GM20000 (cell line): ENCODE measurements around the gene LGALS4.
A peak's percentile ranks its signal among the peaks of the same experiment; 100 is the strongest.
"Not testable (repeated sequence)": the region's sequence is repeated elsewhere in the genome, so short reads cannot be mapped to it uniquely, and the experiment has no call there.

Source experiments
- DNase-seq: peaks from one replicate; pipeline ENCODE4 v3.0.0; 2012; ENCODE audit warnings: low spot score
- TF ChIP-seq, protein P1 (sequence below): IDR thresholded peaks from 2 replicates; pipeline ENCODE4 v1.5.1; 2012; ENCODE audit warnings: mild to moderate bottlenecking, control low read depth; ENCODE audit errors: extremely low read depth, missing control alignments

LGALS4 gene

DNA sequence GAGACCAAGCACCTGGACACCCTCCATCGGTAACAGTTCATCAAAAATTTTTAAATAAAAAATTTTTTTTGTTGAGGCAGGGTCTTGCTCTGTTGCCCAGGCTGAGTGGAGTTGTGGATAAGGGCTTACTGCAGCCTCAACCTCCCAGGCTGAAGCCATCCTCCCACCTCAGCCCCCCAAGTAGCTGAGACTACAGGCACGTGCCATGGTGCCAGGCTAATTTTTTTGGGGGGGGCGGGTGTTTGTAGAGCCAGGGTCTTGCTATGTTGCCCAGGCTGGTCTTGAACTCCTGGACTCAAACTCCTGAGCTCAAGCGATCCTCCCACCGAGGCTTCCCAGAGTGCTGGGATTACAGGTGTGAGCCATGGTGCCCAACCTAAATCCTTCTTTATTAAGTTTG lies 19.1 kb downstream of the LGALS4 start:
- TF ChIP-seq, protein P1, sequence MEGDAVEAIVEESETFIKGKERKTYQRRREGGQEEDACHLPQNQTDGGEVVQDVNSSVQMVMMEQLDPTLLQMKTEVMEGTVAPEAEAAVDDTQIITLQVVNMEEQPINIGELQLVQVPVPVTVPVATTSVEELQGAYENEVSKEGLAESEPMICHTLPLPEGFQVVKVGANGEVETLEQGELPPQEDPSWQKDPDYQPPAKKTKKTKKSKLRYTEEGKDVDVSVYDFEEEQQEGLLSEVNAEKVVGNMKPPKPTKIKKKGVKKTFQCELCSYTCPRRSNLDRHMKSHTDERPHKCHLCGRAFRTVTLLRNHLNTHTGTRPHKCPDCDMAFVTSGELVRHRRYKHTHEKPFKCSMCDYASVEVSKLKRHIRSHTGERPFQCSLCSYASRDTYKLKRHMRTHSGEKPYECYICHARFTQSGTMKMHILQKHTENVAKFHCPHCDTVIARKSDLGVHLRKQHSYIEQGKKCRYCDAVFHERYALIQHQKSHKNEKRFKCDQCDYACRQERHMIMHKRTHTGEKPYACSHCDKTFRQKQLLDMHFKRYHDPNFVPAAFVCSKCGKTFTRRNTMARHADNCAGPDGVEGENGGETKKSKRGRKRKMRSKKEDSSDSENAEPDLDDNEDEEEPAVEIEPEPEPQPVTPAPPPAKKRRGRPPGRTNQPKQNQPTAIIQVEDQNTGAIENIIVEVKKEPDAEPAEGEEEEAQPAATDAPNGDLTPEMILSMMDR, result no peak
- no peak for DNase-seq

DNA sequence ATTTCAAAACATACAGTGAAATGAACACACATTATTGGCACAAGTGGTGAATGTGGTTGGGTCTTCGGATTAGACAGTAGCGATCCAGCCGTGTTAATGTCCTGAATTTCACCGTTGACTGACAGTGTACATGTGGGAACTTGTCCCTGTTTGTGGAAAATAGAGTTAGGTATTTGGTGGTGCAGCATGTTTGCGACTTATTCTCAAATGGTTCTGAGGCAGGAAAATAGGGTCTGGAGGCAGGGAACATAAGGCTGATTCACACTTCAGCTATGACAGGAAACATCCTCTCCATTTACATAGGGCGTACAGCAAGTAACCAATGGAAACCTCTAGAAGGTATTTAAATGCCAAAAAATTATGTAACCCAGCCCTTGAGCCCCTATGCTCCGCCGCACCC lies 19.6 kb downstream of the LGALS4 start:
- no peak for DNase-seq

DNA sequence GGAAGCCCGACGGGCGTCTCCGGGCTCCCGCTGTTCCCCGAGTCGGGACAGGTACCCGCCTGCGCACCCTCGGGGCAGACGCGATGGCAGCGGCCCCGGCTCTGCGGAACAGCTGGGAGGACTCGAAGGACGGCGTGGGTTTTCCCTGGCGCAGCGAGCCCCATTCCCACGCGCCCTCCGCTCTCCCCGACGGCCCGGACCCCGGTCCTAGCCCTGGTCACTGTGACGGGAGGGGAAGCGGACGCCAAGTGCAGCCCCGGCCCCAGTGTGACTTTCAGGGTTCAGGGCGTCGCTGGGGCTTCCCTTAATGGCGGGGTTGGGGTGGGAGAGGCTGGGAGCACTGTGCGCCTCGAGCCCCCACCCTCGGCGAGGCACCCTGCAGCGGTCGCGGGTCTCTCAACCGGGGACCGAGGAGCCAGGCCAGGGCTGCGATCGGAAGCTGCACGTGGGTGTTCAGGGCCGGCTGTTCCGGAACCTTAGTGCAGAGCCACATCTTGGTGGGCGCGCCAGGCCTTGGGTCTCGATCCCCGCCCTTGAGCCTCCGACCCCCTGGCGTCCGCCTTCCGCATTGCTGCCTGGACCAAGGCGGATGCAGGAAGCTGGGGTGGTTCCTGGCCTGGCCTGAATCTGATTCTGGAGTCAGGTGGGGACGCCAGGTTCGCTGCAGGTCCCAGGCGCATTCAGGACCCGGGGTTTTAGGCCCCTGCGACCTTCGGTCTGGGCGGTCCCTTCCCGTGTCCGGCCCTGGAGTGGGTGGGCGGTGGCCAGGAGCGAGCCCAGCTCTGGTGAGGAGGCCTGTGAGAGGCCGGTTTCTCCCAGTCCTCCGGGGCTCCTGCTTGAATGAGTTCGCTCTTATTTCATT lies 20.3 kb downstream of the LGALS4 start:
- TF ChIP-seq, protein P1, result no peak
- DNase-seq, result peak; percentile 77

More for the DNA sequence above, 19.6 kb downstream of the LGALS4 start:
- TF ChIP-seq, protein P1, result no peak

DNA sequence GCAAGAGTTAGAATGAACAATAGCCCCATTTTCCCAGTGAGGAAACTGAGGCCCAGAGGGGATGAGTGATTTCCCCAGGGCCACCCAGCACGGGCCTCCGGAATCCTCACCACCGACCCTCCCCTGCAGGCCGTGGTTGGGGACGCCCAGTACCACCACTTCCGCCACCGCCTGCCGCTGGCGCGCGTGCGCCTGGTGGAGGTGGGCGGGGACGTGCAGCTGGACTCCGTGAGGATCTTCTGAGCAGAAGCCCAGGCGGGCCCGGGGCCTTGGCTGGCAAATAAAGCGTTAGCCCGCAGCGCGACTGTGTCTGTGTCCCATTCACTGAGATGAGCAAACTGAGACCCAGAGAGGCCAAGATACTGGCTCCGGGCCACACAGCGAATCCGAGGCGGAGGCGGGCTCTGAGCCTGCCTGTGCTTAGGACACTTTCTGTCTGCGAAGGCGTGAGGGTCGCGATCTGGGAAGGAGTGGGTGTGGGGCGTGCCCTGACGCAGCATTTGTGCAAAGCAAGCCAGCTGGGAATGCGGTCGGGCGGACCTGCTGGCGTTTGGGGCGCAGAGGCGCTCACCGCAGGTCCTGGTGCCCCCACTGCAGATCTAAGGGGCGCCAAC lies 21.2 kb downstream of the LGALS4 start:
- not testable (repeated sequence) for DNase-seq

DNA sequence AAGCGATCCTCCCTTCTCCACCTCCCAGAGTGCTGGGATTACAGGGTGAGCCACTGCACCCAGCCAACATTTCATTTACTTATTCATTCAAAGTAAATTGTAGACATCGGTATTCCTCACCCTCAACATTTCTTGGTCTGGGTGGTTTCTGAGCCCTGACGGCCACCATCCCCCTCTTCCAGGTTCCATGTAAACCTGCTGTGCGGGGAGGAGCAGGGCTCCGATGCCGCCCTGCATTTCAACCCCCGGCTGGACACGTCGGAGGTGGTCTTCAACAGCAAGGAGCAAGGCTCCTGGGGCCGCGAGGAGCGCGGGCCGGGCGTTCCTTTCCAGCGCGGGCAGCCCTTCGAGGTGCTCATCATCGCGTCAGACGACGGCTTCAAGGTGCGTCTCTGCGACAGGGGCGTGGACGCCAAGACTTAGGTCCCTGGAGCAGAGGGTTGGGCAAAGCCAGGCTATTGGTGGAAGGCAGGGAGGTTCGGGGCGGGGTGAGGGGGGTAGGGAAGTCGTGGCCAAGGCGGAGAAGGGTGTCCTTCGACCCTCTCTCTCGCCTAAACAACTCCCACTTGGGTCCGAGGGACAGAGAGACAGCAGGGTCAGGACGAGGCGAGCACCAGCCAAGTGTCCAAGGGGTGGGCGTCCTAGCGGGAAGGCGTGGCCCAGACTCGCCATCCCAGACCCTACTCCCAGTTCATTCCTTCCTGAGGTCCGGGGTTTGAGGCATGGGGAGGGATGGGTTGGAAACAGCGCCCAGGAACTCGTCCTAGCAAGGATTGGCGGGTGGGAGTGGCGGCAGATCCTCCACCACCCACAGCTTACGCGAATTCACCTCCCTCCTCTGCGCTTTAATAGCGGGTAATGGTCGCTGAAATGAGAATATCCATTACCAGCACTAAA lies 22.0 kb downstream of the LGALS4 start:
- not testable (repeated sequence) for DNase-seq

DNA sequence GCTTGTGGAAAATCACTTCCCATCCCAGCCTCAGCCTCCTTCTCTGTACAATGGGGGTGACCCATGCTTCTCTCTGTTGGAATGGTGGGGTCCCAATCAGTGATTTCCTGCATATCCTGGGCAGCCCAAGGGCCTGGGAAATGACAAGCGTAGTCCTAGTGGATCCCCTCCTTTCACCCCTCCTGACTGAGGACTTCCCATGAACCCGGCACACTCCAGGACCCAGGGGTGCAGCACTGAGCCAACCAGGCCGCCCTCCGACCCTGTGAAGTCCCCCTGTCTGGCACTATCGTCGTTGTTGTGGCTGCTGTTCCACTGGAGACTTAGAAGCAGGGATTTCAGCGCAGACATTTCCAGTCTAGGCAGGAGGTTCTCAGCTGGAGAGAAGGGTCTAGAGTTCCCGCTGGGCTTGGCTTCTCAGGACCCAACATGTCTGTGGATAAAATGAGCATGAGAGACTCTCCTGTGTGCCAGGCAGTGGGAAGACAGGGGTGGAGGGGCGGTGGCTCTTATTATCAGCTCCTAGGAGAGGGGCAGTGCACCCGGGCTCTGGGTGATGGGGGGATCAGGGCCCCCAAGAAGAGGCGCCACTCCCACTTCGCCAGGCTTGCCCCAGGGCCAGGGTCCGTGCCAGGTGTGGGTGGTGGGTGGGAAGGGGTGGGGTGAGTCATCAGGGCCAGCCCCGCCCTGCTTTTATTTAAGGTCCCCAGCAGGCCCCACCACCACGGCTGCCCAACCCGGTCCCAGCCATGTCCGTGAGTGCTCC lies 24.1 kb downstream of the LGALS4 start, which contains the start of gene LGALS7B:
LGALS7B (plus strand) TSS at position 723 of the 766 bp plus-strand sequence; CDS start at position 750, 27 bp downstream.
- TF ChIP-seq, protein P1, result no peak
- DNase-seq, result no peak

DNA sequence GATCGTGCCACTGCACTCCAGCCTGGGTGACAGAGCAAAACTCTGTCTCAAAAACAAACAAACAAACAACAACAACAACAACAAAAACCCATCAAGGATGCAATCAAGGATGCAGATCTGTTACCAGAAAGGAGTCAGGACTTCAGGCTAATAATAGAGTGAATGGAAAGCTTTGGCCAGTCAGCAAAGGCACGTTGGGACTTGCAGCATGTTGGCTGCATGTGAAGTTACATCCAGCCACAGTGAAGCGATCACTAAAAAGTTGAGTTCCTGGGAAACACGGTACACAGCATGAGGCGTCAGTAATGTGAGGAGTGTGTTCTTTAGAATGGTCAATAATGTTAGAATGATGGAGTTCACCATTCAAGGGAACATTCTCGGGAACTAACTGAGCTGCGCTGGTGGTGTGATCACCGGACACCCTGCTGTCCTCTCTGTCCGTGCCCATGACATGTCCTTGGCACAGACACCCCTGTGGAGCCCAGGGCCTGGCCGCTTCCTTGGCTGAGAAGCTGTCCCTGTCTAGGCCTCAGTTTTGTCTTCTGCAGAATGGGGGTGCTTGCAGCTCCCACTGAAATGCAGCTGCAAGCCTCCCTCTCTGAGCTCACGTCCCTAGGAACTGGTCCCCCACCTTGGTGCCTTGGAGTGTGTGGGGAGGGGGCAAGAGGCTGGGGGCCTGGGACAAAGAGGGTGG lies 26.0 kb downstream of the LGALS4 start:
- TF ChIP-seq, protein P1, result no peak

DNA sequence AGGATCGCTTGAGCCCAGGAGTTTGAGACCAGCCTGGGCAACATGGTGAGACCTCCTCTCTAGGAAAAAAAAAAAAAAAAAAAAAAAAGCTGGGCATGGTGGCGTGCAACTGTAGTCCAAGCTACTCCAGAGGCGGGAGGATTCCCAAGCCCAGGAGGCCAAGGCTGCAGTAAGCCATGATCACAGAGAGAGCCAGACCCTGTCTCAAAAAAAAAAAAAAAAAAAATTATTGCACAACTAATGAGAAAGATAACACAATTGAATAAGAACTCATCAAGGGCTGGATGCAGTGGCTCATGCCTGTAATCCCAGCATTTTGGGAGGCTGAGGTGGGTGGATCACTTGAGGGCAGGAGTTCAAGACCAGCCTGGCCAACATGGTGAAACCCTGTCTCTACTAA lies 26.7 kb downstream of the LGALS4 start:
- not testable (repeated sequence) for DNase-seq

More for the DNA sequence above, 26.0 kb downstream of the LGALS4 start:
- no peak for DNase-seq
